Stimulated activated CD4-positive, alpha-beta T cell treated with anti-CD3 and anti-CD28 coated beads, Interleukin-4, amount 100 ng/mL, for 4 hours (primary cell): ENCODE data around the gene LAMA3.

Experiments used
- DNase-seq, 2 experiments: peaks; one replicate each; pipeline ENCODE4 v3.0.0-alpha.2; 2020

The LAMA3 gene

GRCh38 chr18:23689031-23689615 is at the start of gene LAMA3:
Gene LAMA3 (plus strand): TSS chr18:23689453. CDS start chr18:23689684, 231 bp downstream.
- DNase-seq: peak in 1 of 2 experiments; percentile 10

GRCh38 chr18:23640052-23640451 is 49.2 kb upstream of the LAMA3 start:
- no peak for DNase-seq

- no peak for DNase-seq
These were observed 48.0 kb upstream of the LAMA3 start for GRCh38 chr18:23641143-23641720.

- no peak for DNase-seq
These were observed 47.2 kb upstream of the LAMA3 start for GRCh38 chr18:23641937-23642666.

- DNase-seq: no peak
These were observed 45.3 kb upstream of the LAMA3 start for GRCh38 chr18:23643815-23644490.

- DNase-seq: no peak
These were observed 43.6 kb upstream of the LAMA3 start for GRCh38 chr18:23645568-23646175.

- DNase-seq: no peak
These were observed 43.0 kb upstream of the LAMA3 start for GRCh38 chr18:23646282-23646681.

- DNase-seq: no peak
These were observed 40.8 kb upstream of the LAMA3 start for GRCh38 chr18:23648456-23648855.

GRCh38 chr18:23648940-23649607 is 40.2 kb upstream of the LAMA3 start:
- no peak for DNase-seq

- no peak for DNase-seq
These were observed 38.0 kb upstream of the LAMA3 start for GRCh38 chr18:23650968-23651927.

GRCh38 chr18:23652232-23652631 is 37.0 kb upstream of the LAMA3 start:
- no peak for DNase-seq

GRCh38 chr18:23658285-23658684 is 31.0 kb upstream of the LAMA3 start:
- no peak for DNase-seq

GRCh38 chr18:23661735-23662308 is 27.4 kb upstream of the LAMA3 start:
- no peak for DNase-seq

GRCh38 chr18:23662309-23663263 is 26.7 kb upstream of the LAMA3 start, which contains the start of gene ANKRD29:
Gene ANKRD29 (minus strand): TSS chr18:23662911. CDS start chr18:23662730, 181 bp downstream.
- peak; percentile 34 to 37 for DNase-seq

- DNase-seq: no peak
These were observed 24.6 kb upstream of the LAMA3 start for GRCh38 chr18:23664674-23665073.

- DNase-seq: no peak
These were observed 22.1 kb upstream of the LAMA3 start for GRCh38 chr18:23667114-23667513.

- DNase-seq: no peak
These were observed 20.5 kb upstream of the LAMA3 start for GRCh38 chr18:23668731-23669130.

- no peak for DNase-seq
These were observed 20.0 kb upstream of the LAMA3 start for GRCh38 chr18:23669202-23669766.

- DNase-seq: no peak
These were observed 19.3 kb upstream of the LAMA3 start for GRCh38 chr18:23669804-23670405.
